Skin of body (tissue), 2 donors: ENCODE results near the gene AGXT. TPM values are rescaled to one million over a fixed set of nuclear protein-coding genes. Genes with fewer than 3 reads are reported as not detected.
"Not testable (repeated sequence)": the region's sequence is repeated elsewhere in the genome, so short reads cannot be mapped to it uniquely, and the experiment has no call there.

ENCODE experiments used
- DNase-seq: peaks from one replicate; lab custom pipeline; 2025; lab: John Stamatoyannopoulos, UW
- total RNA-seq: library from RNA; depleted of rRNA; stranded (reverse); fragments of >200 nt; gene quantifications from one replicate; pipeline ENCODE4 v1.2.3, GENCODE V29; 2014

AGXT gene
- total RNA-seq, 1 donor from 2014 or later = 0.10 TPM

- DNase-seq = no peak
Measured at GRCh38 chr2:240839152-240840143, 29.2 kb upstream of the AGXT start.

GRCh38 chr2:240840435-240841060 is 28.1 kb upstream of the AGXT start:
- DNase-seq = no peak

GRCh38 chr2:240846309-240846708 is 22.3 kb upstream of the AGXT start:
- not testable (repeated sequence) for DNase-seq

GRCh38 chr2:240846873-240847595 is 21.6 kb upstream of the AGXT start:
- DNase-seq = no peak

DNA sequence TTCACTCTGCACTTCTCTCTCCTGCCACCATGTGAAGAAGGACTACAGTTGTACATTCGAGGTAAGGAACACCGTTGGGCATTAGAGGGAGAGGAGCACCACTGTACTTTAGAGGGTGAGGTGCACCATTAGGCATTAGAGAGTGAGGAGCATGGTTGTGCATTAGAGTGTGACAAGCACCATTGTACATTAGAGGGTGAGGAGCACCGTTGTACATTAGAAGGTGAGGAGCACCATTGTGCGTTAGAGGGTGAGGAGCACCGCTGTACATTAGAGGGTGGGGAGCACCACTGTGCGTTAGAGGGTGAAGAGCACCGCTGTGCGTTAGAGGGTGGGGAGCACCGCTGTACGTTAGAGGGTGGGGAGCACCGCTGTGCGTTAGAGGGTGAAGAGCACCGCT is 20.8 kb upstream of the AGXT start:
- DNase-seq = no peak

- no peak for DNase-seq
Measured at GRCh38 chr2:240848900-240849680, 19.5 kb upstream of the AGXT start.

GRCh38 chr2:240850026-240850425 is 18.6 kb upstream of the AGXT start:
- no peak for DNase-seq

DNA sequence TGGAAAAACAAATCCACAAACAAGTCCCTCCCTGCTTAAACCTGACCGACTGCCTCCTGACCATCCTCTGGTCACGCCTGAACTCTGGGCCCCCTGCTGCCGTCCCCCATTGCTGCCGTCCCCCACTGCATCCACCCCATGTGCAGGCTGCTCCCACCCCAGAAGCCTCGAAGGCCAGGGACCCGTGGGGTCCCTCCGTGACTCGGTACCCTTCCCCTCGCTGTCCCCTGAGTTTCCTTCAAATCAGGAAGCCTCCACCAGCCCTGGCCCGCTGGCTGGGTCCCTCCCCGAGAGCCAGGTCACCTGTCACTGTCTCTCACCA is 17.9 kb upstream of the AGXT start:
- no peak for DNase-seq

DNA sequence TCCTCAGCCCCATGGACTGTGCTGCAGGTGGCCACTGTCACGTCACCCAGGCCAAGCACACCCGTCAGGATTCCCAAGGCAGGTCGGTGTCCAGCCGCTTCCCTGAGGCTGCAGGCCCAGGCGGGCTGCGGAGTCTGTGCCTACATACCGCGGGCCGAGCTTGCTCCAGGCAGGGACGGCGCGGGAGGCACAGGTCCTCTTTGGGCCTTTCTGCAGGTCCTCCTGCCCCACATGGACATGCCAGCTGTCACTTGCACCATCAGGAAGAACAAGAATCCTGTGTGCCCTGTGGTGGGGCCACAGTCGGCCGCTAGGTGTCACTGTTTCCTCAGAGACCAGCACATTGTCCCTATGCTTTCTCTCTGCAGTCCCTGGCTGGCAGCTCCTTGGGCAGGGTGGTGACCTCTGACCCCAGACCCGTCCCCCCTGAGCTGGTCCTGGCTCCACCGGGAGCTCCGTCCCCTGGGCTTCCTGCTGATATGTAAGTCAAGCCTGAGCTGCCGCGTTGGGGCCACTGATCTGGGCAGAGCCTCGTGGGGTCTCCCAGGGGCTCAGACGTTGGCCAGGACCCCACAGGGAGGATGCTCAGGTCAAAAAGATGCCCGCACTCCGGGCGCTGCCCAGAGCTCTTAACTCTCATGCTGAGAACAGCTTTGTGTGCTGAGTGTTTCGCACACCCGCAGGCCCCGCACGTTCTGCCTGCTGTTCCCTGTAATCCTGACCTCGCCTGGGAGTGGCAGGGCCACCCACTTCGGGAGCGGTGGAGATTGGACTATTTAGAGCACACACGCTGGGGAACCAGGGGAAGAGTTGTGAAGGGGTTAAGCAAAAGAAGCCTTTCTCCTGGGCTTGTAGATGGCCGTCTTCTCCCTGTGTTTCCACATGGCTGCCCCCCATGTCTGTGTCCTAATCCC is 17.3 kb upstream of the AGXT start:
- DNase-seq = peak; percentile 48

- no peak for DNase-seq
Measured at GRCh38 chr2:240852671-240853314, 15.8 kb upstream of the AGXT start.

GRCh38 chr2:240855670-240856069 is 13.0 kb upstream of the AGXT start:
- DNase-seq = no peak

- no peak for DNase-seq
Measured at GRCh38 chr2:240856151-240856980, 12.3 kb upstream of the AGXT start.

DNA sequence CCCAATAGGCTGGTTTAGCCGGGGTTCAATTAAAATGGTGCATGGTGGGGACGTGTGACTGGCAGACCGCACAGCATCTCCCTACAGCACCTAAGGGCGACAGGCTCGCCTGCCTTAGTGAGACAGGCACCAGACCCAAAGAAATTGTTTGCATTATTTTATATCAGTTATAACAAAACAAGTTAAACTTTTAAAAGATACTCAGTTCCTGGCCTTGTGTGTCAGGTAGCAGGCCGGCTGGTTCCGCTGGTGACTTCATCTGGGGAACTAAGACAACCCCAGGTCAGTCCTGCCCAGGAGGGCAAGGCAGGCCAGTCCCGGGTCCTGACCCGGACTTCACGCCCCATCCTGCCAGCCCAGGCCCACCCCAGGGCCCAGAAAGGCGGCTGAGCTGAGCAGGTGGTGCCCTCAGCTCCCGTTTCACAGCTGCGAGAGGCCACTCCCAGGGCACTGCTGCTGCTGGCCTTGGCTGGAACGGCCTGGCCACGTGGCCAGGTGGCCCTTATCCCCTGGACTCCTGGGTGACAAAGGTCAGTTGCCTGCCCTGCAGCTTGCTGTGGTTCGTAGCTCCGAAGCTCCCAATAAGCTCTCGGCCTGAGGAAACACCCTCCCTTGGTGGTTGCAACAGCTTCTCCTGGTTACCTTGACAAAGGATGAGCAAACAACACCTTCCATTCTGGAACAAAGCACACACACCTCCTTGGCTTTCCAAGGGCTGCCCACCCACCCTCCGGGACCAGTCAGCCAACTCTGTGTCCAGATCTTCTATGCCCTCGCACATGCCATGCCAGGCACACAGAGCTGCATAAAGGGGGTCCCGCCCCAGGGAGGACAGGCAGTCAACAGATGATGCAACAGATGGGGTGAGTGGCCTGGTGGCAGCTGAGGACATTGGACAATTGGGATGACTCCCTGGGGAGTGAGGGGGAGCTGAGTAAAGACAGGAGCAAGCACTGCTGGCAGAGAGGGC is 11.3 kb upstream of the AGXT start:
- DNase-seq = no peak

DNA sequence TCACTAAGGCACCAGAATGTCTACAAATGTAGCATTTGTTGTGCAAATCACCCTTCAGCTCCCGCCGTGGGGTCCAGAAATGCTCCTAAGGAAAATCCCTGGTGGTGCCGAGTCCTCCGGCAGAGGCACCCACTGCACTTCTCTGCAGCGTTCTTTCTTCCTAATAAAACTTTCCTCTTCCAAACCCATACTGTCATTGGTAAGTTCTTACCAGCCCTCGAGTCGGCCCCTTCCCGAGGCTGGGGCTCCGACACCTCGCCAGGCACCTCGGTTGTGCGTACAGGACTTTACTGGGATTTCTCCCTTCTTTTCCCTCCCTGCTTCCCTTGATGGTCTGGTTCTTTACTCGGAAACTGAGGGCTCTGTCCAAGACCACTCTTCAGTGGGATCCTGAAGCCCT is 10.3 kb upstream of the AGXT start:
- DNase-seq = no peak

GRCh38 chr2:240858871-240859270 is 9.8 kb upstream of the AGXT start:
- DNase-seq = no peak

DNA sequence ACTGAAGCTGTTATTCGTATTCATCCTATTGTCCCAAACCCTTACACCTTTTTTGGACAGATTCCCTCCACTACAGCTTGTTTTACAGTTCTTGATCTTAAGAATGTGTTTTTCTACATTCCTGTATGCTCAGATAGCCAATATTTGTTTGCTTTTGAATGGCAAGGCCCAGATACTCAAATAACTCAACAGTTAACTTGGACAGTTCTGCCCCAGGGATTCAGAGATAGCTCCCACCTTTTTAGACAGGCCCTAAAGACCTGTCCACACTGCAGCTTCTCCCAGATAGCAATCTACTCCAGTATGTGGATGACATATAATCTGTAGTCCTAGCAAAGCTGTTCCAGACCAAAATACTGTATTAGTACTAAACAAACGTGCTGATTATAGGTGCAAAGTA is 7.1 kb upstream of the AGXT start:
- no peak for DNase-seq

DNA sequence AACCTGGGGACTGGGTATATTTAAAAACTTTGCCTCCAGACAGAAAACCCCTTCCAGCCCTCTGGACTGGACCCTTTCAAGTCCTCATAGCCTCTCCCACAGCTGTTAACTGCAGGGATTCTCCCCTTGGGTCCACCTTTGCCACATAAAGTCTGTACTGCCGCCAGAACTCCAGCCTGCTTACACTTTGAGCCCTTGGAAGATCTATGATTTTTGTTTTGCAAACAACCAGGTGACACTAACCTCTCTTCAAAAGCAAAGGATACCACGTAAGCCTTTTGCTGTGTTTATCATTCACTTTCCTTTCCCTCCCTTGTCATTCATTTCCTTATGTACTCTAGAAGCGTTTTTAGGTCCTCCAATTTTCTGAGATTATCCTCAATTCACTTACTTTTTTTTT is 4.1 kb upstream of the AGXT start:
- DNase-seq = no peak

GRCh38 chr2:240865391-240865790 is 3.2 kb upstream of the AGXT start:
- DNase-seq = no peak
